Endothelial cell (in vitro differentiated cells): ENCODE data around the gene SHC2. TPM values are rescaled to one million over a fixed set of nuclear protein-coding genes. Genes with fewer than 3 reads are reported as not detected.
"Not testable (repeated sequence)": the region's sequence is repeated elsewhere in the genome, so short reads cannot be mapped to it uniquely, and the experiment has no call there.

Experiments
- DNase-seq: peaks from one replicate; pipeline ENCODE4 v3.0.0; 2021; ENCODE audit warnings: low spot score
- H3K27ac Mint-ChIP-seq: one replicate; pipeline ENCODE4 v1.8.0; 2021; ENCODE audit warnings: mixed read lengths, inconsistent platforms; ENCODE audit not compliant: unreplicated experiment
- H3K27me3 Mint-ChIP-seq: one replicate; pipeline ENCODE4 v1.8.0; 2021; ENCODE audit warnings: mild to moderate bottlenecking, moderate library complexity, mixed read lengths, inconsistent platforms; ENCODE audit not compliant: unreplicated experiment
- H3K36me3 Mint-ChIP-seq: one replicate; pipeline ENCODE4 v1.8.0; 2021; ENCODE audit warnings: mild to moderate bottlenecking, low read depth, mixed read lengths, inconsistent platforms; ENCODE audit not compliant: unreplicated experiment
- H3K4me1 Mint-ChIP-seq: one replicate; pipeline ENCODE4 v1.8.0; 2021; ENCODE audit warnings: mild to moderate bottlenecking, mixed read lengths, inconsistent platforms; ENCODE audit not compliant: unreplicated experiment
- H3K4me3 Mint-ChIP-seq: one replicate; pipeline ENCODE4 v1.8.0; 2021; ENCODE audit warnings: mild to moderate bottlenecking, mixed read lengths, inconsistent platforms; ENCODE audit not compliant: unreplicated experiment
- H3K9me3 Mint-ChIP-seq: one replicate; pipeline ENCODE4 v1.8.0; 2021; ENCODE audit warnings: mixed read lengths, inconsistent platforms; ENCODE audit not compliant: unreplicated experiment
- total RNA-seq: library from RNA; stranded (reverse); fragmentation: NEBNext Ultra II Directional; extraction: Animal tissue kit (Norgen Biotek cat#: 25700); gene quantifications from one replicate; pipeline ENCODE4 v1.2.1, GENCODE V29; 2021; ENCODE audit not compliant: unreplicated experiment
- TF ChIP-seq, protein P1 (sequence below): fragments of 200-600 bp; sonication (generic); IDR thresholded peaks from one replicate; pipeline ENCODE4 v1.5.0; 2021; ENCODE audit warnings: antibody characterized with exemption; ENCODE audit not compliant: unreplicated experiment

SHC2 gene
- total RNA-seq, 1 donor from 2014 or later: 46.9 TPM

DNA sequence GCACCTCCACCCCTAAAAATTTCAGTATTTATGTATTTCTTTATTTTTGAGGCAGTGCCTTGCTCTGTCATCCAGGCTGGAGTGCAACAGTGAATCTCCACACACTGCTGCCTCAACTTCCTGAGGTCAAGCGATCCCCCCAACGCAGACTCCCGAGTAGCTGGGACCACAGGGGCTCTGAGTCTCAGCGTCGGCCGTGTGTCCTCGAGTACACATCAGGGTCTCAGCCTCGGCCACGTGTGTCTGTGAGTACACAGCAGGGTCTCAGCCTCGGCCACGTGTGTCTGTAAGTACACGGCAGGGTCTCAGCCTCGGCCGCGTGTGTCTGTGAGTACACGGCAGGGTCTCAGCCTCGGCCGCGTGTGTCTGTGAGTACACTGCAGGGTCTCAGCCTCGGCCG is 73.1 kb downstream of the SHC2 start:
- no peaks in the 10 kb centered on the region for H3K4me1 Mint-ChIP-seq
- no peak overlapping the region for H3K4me3 Mint-ChIP-seq
- peaks cover 4% of the 10 kb centered on the region for H3K36me3 Mint-ChIP-seq
- H3K27me3 Mint-ChIP-seq: peaks cover 8% of the 10 kb centered on the region
- H3K27ac Mint-ChIP-seq: no peak overlapping the region
- no peak for DNase-seq
- no peaks in the 10 kb centered on the region for H3K9me3 Mint-ChIP-seq
- TF ChIP-seq, protein P1, sequence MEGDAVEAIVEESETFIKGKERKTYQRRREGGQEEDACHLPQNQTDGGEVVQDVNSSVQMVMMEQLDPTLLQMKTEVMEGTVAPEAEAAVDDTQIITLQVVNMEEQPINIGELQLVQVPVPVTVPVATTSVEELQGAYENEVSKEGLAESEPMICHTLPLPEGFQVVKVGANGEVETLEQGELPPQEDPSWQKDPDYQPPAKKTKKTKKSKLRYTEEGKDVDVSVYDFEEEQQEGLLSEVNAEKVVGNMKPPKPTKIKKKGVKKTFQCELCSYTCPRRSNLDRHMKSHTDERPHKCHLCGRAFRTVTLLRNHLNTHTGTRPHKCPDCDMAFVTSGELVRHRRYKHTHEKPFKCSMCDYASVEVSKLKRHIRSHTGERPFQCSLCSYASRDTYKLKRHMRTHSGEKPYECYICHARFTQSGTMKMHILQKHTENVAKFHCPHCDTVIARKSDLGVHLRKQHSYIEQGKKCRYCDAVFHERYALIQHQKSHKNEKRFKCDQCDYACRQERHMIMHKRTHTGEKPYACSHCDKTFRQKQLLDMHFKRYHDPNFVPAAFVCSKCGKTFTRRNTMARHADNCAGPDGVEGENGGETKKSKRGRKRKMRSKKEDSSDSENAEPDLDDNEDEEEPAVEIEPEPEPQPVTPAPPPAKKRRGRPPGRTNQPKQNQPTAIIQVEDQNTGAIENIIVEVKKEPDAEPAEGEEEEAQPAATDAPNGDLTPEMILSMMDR: no peak

DNA sequence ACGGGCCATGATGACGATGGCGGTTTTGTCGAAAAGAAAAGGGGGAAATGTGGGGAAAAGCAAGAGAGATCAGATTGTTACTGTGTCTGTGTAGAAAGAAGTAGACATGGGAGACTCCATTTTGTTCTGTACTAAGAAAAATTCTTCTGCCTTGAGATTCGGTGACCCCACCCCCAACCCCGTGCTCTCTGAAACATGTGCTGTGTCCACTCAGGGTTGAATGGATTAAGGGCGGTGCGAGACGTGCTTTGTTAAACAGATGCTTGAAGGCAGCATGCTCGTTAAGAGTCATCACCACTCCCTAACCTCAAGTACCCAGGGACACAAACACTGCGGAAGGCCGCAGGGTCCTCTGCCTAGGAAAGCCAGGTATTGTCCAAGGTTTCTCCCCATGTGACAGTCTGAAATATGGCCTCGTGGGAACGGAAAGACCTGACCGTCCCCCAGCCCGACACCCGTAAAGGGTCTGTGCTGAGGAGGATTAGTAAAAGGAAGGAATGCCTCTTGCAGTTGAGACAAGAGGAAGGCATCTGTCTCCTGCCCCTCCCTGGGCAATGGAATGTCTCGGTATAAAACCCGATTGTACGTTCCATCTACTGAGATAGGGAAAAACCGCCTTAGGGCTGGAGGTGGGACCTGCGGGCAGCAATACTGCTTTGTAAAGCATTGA is 74.1 kb downstream of the SHC2 start:
- peaks cover 10% of the 10 kb centered on the region for H3K27me3 Mint-ChIP-seq
- not testable (repeated sequence) for DNase-seq, H3K36me3 Mint-ChIP-seq, H3K4me1 Mint-ChIP-seq, H3K4me3 Mint-ChIP-seq, H3K9me3 Mint-ChIP-seq, H3K27ac Mint-ChIP-seq

DNA sequence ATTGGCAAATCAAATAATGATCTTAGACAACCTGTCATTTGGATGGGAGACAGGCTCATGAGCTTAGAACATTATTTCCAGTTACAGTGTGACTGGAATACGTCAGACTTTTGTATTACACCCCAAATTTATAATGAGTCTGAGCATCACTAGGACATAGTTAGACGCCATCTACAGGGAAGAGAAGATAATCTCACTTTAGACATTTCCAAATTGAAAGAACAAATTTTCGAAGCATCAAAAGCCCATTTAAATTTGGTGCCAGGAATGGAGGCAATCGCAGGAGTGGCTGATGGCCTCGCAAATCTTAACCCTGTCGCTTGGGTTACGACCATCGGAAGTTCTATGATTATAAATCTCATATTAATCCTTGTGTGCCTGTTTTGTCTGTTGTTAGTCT is 74.6 kb downstream of the SHC2 start:
- H3K4me3 Mint-ChIP-seq, DNase-seq, H3K27ac Mint-ChIP-seq, H3K36me3 Mint-ChIP-seq, H3K4me1 Mint-ChIP-seq, H3K9me3 Mint-ChIP-seq: not testable (repeated sequence)
- H3K27me3 Mint-ChIP-seq: peaks cover 10% of the 10 kb centered on the region

DNA sequence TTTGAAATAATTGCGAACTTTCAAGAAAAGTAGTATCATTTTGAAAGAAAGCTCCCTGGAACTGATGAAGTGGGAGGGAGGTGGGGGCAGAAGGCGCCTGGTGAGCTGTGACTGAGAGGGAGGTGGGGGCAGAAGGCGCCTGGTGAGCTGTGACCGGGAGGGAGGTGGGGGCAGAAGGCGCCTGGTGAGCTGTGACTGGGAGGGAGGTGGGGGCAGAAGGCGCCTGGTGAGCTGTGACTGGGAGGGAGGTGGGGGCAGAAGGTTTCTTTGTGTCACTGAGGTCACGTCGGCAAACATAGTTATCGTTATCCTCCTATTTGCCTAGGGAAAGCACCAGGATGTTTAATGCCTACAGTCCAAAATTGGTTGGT is 76.0 kb downstream of the SHC2 start:
- no peaks in the 10 kb centered on the region for H3K36me3 Mint-ChIP-seq
- no peak for DNase-seq
- TF ChIP-seq, protein P1: no peak
- H3K9me3 Mint-ChIP-seq: no peaks in the 10 kb centered on the region
- peaks cover 14% of the 10 kb centered on the region for H3K27me3 Mint-ChIP-seq
- no peak overlapping the region for H3K4me3 Mint-ChIP-seq
- no peak overlapping the region for H3K27ac Mint-ChIP-seq
- H3K4me1 Mint-ChIP-seq: no peaks in the 10 kb centered on the region

DNA sequence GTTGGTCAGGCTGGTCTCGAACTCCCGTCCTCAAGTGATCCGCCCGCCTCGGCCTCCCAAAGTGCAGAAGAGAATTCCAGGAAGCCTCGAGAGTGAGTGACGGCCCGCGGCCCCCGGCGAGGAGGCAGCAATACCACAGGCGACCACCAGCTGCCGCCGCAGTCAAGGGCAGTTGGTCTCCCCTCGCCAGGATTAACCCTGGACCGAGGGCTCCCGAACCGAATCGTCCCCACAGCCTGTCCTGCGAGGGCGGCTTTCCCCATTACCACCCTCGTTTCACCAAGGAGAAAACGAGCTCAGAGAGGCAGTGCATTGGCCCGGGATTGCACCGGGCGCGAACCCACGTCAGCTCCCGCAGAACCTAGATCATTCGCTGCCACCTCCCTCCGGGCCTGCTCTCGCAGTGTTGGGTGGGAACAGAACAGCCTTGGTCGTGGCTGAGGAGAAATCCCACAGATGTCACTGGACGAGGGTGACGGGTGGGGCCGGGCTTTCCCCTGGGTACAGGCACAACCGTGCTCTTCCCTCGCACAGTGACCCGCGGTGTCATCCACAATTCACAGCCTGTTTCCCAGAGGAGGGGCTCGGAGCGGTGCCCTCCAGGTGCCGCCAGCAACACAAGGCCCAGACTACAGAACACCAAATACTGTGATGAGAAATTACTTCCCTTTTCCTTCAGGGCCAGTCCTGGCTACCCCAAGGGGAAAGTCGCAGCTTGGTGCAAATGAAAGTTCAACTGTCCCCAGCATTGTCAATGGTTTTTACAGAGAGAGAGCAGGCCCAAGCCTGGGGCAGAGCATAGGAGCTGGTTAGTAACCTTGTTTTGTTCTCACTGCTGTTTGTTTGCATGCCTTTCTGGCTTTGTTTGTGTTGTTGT is 76.7 kb downstream of the SHC2 start:
- H3K27ac Mint-ChIP-seq: no peak overlapping the region
- peak; percentile 71 for DNase-seq
- TF ChIP-seq, protein P1: peak; percentile 79
- no peaks in the 10 kb centered on the region for H3K4me1 Mint-ChIP-seq
- no peaks in the 10 kb centered on the region for H3K9me3 Mint-ChIP-seq
- H3K27me3 Mint-ChIP-seq: peaks cover 14% of the 10 kb centered on the region
- no peak overlapping the region for H3K4me3 Mint-ChIP-seq
- H3K36me3 Mint-ChIP-seq: no peaks in the 10 kb centered on the region

DNA sequence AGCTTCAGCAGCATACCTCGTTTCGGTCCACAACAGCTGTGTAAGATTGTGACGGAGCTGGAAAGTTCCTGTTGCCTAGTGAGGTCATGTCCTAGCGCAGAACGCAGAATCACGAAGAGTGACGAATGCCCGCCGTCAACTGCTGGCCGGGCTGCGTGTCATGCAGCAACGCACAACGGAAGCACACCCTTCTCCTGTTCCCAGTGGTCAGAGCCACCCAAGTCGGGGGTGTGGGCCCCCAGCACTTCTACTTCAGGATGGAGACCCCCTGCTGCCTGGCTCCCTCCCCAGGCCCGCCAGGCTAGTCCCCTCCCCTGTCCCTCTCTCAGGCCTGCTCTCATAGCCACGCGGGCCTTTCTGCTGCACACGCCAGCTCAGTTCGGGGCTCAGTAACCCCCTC is 77.8 kb downstream of the SHC2 start:
- DNase-seq: no peak
- no peaks in the 10 kb centered on the region for H3K4me1 Mint-ChIP-seq
- H3K4me3 Mint-ChIP-seq: no peak overlapping the region
- no peaks in the 10 kb centered on the region for H3K9me3 Mint-ChIP-seq
- H3K27me3 Mint-ChIP-seq: peaks cover 10% of the 10 kb centered on the region
- H3K36me3 Mint-ChIP-seq: no peaks in the 10 kb centered on the region
- TF ChIP-seq, protein P1: no peak
- H3K27ac Mint-ChIP-seq: no peak overlapping the region

DNA sequence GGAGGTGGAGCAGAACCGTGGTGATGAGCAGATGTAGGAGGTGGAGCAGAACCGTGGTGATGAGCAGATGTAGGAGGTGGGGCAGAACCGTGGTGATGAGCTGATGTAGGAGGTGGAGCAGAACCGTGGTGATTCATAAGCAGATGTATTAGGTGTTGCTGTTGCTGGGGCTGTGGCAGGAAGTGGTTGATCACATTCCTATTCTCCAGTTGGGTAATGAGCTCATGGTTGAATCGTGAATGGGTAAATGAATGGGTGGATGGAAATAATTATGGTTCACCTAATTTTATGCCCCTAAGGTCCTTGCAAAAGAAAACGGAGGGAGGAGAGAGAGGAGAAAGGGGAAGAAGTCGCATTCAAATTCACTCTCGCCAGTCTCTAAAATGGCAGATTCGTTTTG is 78.3 kb downstream of the SHC2 start:
- H3K36me3 Mint-ChIP-seq, H3K9me3 Mint-ChIP-seq, H3K4me3 Mint-ChIP-seq, H3K4me1 Mint-ChIP-seq, DNase-seq: not testable (repeated sequence)
- peak overlapping the region; percentile 7 for H3K27ac Mint-ChIP-seq
- H3K27me3 Mint-ChIP-seq: peaks cover 10% of the 10 kb centered on the region

DNA sequence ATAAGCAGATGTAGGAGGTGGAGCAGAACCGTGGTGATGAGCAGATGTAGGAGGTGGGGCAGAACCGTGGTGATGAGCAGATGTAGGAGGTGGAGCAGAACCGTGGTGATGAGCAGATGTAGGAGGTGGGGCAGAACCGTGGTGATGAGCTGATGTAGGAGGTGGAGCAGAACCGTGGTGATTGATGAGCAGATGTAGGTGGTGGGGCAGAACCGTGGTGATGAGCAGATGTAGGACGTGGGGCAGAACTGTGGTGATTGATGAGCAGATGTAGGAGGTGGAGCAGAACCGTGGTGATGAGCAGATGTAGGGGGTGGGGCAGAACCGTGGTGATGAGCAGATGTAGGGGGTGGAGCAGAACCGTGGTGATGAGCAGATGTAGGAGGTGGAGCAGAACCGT is 78.9 kb downstream of the SHC2 start:
- H3K27me3 Mint-ChIP-seq: peaks cover 10% of the 10 kb centered on the region
- H3K4me1 Mint-ChIP-seq, H3K27ac Mint-ChIP-seq, H3K9me3 Mint-ChIP-seq, H3K4me3 Mint-ChIP-seq, H3K36me3 Mint-ChIP-seq, DNase-seq: not testable (repeated sequence)
